Sigmoid colon (tissue), 7 donors: ENCODE data around the gene ARAP3. TPM values are rescaled to one million over a fixed set of nuclear protein-coding genes. Genes with fewer than 3 reads are reported as not detected.

Source experiments
- DNase-seq: peaks from one replicate; pipeline ENCODE4 v3.0.0-alpha.2; 2019
- H3K27ac ChIP-seq, 4 donors: fragments of 200-600 bp; sonication (generic); one replicate each; pipeline ENCODE4 v1.5.1; 2016 to 2019; ENCODE audit warnings: mild to moderate bottlenecking in 1 of 4
- H3K27me3 ChIP-seq, 3 donors: fragments of 200-600 bp; sonication (generic); one replicate each; pipeline ENCODE4 v1.5.1; 2019; ENCODE audit warnings: mild to moderate bottlenecking in 1 of 3
- H3K36me3 ChIP-seq, 4 donors: fragments of 200-600 bp; sonication (generic); one replicate each; pipeline ENCODE4 v1.5.1; 2016 to 2019
- H3K4me1 ChIP-seq, 4 donors: fragments of 200-600 bp; sonication (generic); one replicate each; pipeline ENCODE4 v1.5.1; 2017 to 2019
- H3K4me3 ChIP-seq, 4 donors: fragments of 200-600 bp; sonication (generic); one replicate each; pipeline ENCODE4 v1.5.1; 2017 to 2019; ENCODE audit warnings: mild to moderate bottlenecking in 2 of 4, moderate library complexity in 1 of 4
- H3K9me3 ChIP-seq, 4 donors: fragments of 200-600 bp in 3 of 4; sonication (generic) in 3 of 4; one replicate each; pipeline versions ENCODE4 v1.5.1 to v1.6.1; 2013 to 2019
- EP300 ChIP-seq, 4 donors: sonication (generic); formaldehyde crosslinking; IDR thresholded peaks; one replicate each; pipeline ENCODE4 v1.6.1; 2017; ENCODE audit warnings: antibody characterized with exemption in 4 of 4
- POLR2A ChIP-seq, 2 donors: fragments of 450-650 bp; IDR thresholded peaks; one replicate each; pipeline ENCODE4 v1.6.1; 2016; ENCODE audit warnings: antibody characterized with exemption in 2 of 2, mild to moderate bottlenecking in 2 of 2, moderate library complexity in 2 of 2
- POLR2AphosphoS5 ChIP-seq, 4 donors: sonication (generic); formaldehyde crosslinking; IDR thresholded peaks; one replicate each; pipeline ENCODE4 v1.6.1; 2017; ENCODE audit warnings: antibody characterized with exemption in 4 of 4
- WGBS, 2 donors: extraction: QIAGEN DNeasy Blood & Tissue Kit; methylation state at CpG; one replicate each; pipeline ENCODE4 v1.1.7; 2013; 5-methylcytosine and 5-hydroxymethylcytosine counted together
- intact Hi-C: fragments of 100-400 bp; cut with DNase I; formaldehyde crosslinking; loops from one replicate; pipeline ENCODE4 v1.15.1; 2023
- polyA plus RNA-seq, 3 donors: library from polyadenylated mRNA; stranded (reverse); fragments of 200-250 nt; gene quantifications; one replicate each; pipeline ENCODE4 v1.2.3, GENCODE V29; 2013
- total RNA-seq, 4 donors: library from RNA; depleted of rRNA; stranded (reverse); fragments of >200 nt; gene quantifications; one replicate each; pipeline ENCODE4 v1.1.0, GENCODE V29; 2016
- TF ChIP-seq, protein P1 (sequence below), 4 experiments: fragments of 450-650 bp in 3 of 4; fragments of 200-600 bp in 1 of 4; IDR thresholded peaks; one replicate each; pipeline ENCODE4 v1.5.1; 2016 to 2019; ENCODE audit warnings: antibody characterized with exemption in 4 of 4, mild to moderate bottlenecking in 3 of 4, moderate library complexity in 2 of 4
- donor health status: healthy with polysubstance abuse.
- donor health status: Bipolar disorder and iron deficiency.
- donor health status: healthy.

Gene ARAP3
- total and polyA plus RNA-seq, 7 donors, result 1.2 to 7.8 (median 3.4) TPM

DNA sequence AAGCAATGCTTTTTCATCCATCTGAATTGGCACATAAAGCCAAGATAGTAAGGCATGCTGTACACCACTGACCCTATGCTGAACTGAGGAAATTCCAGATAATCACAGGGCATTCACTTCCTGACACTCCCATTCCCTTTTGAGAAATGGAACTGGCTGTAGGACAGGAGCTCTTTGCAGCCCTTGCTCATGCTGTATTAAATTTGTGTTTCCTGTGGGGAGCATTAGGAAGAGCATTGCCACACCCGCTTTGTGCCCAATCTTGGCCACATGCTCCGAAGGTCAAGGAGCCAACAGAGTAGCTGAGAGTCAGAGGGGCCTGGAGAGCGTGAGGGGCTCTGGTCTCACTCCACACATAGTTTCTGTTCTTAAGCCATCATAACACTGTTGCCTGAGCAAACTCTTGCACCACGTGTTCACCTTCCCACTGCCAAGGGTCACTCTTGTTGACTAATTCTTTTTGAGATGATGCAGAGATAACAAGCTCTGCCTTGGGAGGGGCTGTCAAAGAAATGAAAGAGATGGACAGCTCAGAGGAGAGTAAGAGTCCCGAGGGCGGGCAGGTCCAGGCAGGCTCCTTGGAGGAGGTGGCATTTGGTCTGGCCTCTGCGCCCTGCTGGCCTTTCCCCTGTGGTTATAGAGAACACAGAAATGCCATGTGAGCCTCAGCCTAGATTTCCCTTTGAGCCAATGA, 31.7 kb upstream of the ARAP3 start:
- DNase-seq, result no peak
- TF ChIP-seq EP300 (IDR thresholded peaks at IDR 0.05) (no peak), POLR2AphosphoS5 (IDR thresholded peaks at IDR 0.05) (no peak), POLR2A (IDR thresholded peaks at IDR 0.05) (no peak)
- TF ChIP-seq, protein P1, sequence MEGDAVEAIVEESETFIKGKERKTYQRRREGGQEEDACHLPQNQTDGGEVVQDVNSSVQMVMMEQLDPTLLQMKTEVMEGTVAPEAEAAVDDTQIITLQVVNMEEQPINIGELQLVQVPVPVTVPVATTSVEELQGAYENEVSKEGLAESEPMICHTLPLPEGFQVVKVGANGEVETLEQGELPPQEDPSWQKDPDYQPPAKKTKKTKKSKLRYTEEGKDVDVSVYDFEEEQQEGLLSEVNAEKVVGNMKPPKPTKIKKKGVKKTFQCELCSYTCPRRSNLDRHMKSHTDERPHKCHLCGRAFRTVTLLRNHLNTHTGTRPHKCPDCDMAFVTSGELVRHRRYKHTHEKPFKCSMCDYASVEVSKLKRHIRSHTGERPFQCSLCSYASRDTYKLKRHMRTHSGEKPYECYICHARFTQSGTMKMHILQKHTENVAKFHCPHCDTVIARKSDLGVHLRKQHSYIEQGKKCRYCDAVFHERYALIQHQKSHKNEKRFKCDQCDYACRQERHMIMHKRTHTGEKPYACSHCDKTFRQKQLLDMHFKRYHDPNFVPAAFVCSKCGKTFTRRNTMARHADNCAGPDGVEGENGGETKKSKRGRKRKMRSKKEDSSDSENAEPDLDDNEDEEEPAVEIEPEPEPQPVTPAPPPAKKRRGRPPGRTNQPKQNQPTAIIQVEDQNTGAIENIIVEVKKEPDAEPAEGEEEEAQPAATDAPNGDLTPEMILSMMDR (IDR thresholded peaks at IDR 0.05), result no peak
- no peak overlapping the region for H3K4me3 ChIP-seq
- no peak overlapping the region for H3K27ac ChIP-seq
- no peaks in the 10 kb centered on the region for H3K36me3 ChIP-seq
- H3K27me3 ChIP-seq, result peaks cover 0 to 11% (median 0%) of the 10 kb centered on the region in 3 donors
- 64 to 69% methylated on average over 7 of the region's 7 CpGs for WGBS, 2 donors
- H3K9me3 ChIP-seq, result no peaks in the 10 kb centered on the region
- intact Hi-C loops, result no loop called here
- no peaks in the 10 kb centered on the region for H3K4me1 ChIP-seq

DNA sequence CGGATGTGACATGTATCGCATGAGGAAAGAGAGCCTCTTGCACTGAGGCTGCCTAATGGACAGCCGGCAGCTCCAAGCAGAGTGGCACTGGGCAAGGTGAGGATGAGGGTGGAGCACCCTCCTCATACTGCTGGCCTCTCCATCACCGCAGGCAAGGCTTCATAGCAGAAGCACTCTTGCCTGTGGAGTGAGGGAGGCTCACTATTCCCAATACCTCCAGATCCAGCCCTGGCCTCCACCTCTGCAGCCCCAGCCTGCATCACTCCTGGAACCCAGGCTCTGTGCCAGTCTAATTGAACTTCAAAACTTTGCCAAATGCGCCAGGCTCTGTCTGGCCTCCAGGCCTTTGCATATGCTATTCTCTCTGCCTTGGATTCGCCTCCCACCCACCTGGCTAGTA, 29.7 kb upstream of the ARAP3 start:
- Histone ChIP-seq H3K27me3 (peaks cover 0 to 3% (median 0%) of the 10 kb centered on the region in 3 donors), H3K9me3 (no peaks in the 10 kb centered on the region), H3K4me3 (no peak overlapping the region), H3K27ac (no peak overlapping the region), H3K4me1 (no peaks in the 10 kb centered on the region), H3K36me3 (no peaks in the 10 kb centered on the region)
- no peak for TF ChIP-seq EP300 (IDR thresholded peaks at IDR 0.05)
- no peak for TF ChIP-seq POLR2A (IDR thresholded peaks at IDR 0.05)
- TF ChIP-seq, protein P1 (IDR thresholded peaks at IDR 0.05), result no peak
- no peak for TF ChIP-seq POLR2AphosphoS5 (IDR thresholded peaks at IDR 0.05)
- intact Hi-C loops, result no loop called here
- no peak for DNase-seq
- WGBS, 2 donors, result 94 to 95% methylated on average over 6 of the region's 6 CpGs

DNA sequence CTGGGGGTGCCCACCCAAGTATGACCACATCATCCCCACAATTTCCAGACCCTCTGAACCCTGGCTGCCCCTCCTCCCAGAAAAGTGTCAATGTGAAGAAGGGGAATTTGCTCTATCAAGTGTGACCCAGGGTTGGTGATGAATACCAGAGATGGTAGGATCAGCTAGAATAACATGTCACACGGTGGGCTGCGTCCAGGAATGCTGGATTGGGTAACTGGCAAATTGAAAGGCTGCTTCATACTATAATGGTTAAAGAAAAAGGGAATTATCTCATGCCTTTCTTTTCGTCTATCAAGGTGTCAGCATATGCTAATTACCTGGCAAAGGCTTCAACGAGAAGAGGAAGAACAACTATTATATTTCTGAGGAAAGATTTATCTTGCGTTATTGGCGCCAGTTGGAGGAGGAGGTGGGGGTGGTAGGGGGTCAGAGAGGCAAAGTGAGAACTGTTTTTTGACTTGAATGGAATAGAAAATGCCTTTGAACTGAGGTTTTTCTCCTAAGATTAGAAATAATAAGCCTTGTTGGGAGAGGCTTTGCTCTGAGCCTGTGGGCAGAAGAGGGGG, 27.8 kb upstream of the ARAP3 start:
- no peak for DNase-seq
- intact Hi-C loops, result no loop called here
- Histone ChIP-seq H3K36me3 (no peaks in the 10 kb centered on the region), H3K4me1 (no peaks in the 10 kb centered on the region), H3K9me3 (no peaks in the 10 kb centered on the region), H3K27ac (no peak overlapping the region), H3K4me3 (no peak overlapping the region), H3K27me3 (peaks cover 0 to 4% (median 0%) of the 10 kb centered on the region in 3 donors)
- TF ChIP-seq EP300 (IDR thresholded peaks at IDR 0.05) (no peak), POLR2A (IDR thresholded peaks at IDR 0.05) (no peak), POLR2AphosphoS5 (IDR thresholded peaks at IDR 0.05) (no peak)
- TF ChIP-seq, protein P1 (IDR thresholded peaks at IDR 0.05), result no peak
- WGBS, 2 donors, result 68 to 76% methylated on average over 6 of the region's 6 CpGs

DNA sequence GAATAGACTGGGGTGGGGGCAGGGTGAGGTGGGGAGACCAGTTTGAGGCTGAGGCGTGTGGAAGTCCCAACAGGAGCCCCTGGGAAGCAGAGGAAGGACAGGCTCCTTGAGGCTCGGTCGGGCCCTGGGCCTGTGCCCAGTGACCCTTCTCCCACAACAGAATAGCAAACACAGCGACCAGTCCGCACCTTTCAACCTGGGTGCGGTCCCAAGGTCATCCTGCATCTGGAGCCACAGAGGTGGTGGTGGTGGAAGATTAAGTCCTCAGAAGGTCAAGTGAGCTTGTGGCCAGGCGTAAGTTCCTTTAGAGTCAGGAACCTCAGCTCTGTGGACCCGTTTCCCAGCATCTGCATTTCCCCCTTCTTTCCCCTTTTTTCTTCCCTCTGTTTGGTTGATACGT, 26.0 kb upstream of the ARAP3 start:
- Histone ChIP-seq H3K27ac (no peak overlapping the region), H3K36me3 (no peaks in the 10 kb centered on the region), H3K4me1 (peaks cover 0 to 5% (median 4%) of the 10 kb centered on the region in 4 donors), H3K27me3 (peaks cover 10 to 22% (median 12%) of the 10 kb centered on the region in 3 donors), H3K9me3 (no peaks in the 10 kb centered on the region), H3K4me3 (no peak overlapping the region)
- 26 to 70% methylated on average over 9 of the region's 9 CpGs for WGBS, 2 donors
- no peak for TF ChIP-seq EP300 (IDR thresholded peaks at IDR 0.05)
- TF ChIP-seq, protein P1 (IDR thresholded peaks at IDR 0.05), result no peak
- TF ChIP-seq POLR2A (IDR thresholded peaks at IDR 0.05), result no peak
- TF ChIP-seq POLR2AphosphoS5 (IDR thresholded peaks at IDR 0.05), result no peak
- DNase-seq, result no peak
- intact Hi-C loops, result no loop called here
